ENCODE data around the gene VAV2.

The VAV2 gene

DNA sequence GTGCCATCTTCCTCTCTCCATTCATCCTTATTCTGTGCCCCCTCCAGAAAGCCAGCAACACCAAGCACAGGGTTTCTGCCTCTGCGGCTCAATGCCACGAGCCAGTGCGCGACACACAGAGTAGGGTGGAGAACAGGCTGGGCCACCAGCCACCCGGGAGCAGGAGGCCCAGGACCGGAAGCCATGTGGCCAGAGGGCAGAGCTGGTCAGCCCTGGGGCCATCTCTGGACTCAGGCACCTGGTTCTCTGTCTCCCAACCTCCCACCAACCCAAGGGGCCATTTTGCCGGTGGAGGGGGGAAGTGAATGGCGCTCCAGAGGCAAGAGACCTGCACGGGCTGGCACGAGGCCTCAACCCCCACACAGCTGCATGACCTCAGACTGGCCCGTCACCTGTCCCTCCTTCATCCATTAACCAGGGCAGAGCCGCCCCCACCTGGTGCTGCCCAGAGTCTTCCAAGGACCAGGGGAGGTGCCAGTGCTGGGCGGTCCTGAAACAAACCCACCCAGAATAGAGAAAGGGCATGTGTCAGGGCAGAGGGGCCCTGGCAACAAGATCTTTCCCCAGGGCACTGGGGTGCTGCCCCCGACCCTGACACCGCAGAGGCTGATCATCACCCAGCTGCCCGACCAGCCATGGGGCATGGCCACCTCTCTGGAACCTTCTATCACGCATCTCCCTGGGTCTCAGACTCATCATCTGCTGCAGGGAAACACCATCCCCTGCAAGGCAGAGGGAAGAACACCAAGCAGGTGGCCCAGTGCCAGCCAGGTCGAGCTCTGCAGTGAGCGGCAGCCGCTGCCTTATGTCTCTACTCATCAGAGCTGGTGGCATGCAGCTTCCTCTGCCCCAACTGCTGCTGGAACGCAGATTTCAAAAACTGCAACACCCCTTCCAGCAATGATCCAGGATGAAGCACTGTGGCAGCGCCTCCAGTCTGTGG is 11.9 kb downstream of the VAV2 start:
- no peak for DNase-seq

DNA sequence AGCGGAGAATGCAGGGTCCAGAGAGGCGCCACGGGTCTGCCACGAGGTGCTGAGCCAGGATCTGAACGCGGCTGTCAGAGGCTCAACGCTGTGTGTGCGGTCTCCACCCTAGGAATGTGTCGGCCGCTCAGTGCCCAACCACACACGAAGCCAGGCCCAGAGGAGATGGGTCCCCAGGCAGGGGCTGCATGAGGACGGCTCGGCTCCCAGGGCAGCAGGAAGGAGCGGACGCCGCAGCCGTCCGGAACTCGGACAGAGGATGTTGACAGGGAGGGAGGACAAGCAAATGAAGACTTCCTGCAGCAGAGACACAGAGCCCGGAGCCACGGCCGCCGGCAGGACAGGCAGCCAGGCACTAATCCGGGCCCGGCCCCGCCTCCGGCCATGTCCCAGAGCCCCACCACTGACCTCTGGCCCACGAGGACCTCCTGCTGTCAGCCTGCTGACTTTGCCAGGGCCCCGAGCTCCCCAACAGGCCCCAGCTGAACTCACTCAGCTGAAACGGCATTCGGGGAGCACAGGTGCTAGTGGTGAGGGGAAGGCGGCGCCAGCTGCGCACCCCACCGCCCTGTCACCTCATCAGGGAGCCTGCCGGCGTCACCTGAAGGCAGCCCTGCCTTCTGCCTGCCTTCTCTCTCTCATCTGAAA is 12.7 kb downstream of the VAV2 start:
- no peak for DNase-seq

GRCh38 chr9:133978899-133979272 is 13.2 kb downstream of the VAV2 start:
- no peak for DNase-seq

DNA sequence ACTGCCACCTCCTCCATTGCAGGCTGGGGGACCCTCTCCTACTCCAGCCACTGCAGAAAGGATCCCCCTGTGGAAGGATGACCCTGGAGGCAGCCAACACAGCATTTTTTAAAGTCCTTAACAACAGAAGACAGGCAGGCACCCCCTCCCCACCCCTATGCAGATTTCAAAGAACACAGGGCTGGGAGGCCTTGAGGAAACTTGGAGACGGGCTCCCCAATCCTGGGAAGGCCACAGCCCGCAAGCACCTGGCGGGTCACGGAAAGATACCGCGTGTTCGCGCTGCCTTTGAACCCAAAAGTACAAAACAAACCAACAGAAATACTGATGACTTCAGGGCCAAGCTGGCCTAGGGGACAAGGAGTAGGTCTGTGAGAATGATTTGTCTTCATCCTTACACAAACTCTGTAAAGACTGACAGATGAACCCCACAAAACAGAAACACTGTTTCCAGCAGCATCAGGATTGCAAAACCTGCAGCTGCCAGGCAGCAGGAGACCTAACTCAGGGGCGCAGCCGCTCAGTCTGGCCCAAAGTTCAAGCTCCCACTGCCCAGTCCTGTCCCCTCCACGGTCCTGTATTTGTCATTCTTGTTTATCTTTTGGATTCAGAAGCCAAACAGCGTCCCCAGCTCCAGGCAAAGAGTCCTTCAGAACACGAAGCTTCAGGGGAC is 13.8 kb downstream of the VAV2 start:
- DNase-seq = no peak

GRCh38 chr9:133977421-133978201 is 14.5 kb downstream of the VAV2 start:
- no peak for DNase-seq

GRCh38 chr9:133976887-133977286 is 15.2 kb downstream of the VAV2 start:
- DNase-seq = no peak

GRCh38 chr9:133976191-133976861 is 15.8 kb downstream of the VAV2 start:
- no peak for DNase-seq

DNA sequence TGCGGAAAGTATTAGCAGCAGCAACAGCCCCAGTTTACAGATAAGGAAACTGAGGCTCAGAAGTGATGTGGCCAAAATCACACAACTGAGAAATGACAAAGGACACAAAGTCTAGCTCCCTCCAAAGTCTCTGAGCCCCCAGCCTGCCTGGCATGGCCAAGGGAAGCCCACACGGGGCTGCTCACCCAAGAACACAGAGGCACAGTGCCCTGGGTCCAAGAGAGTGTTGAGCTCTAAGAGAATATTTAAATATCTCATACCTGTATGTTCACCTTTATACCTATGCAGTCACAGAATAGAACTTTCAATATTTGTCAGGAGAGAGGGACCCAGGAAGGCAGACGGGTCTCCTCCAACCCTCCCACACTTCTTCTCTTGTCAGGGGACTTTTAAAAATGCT is 16.6 kb downstream of the VAV2 start:
- DNase-seq = no peak

- no peak for DNase-seq
Measured at GRCh38 chr9:133974631-133975341, 17.3 kb downstream of the VAV2 start.

DNA sequence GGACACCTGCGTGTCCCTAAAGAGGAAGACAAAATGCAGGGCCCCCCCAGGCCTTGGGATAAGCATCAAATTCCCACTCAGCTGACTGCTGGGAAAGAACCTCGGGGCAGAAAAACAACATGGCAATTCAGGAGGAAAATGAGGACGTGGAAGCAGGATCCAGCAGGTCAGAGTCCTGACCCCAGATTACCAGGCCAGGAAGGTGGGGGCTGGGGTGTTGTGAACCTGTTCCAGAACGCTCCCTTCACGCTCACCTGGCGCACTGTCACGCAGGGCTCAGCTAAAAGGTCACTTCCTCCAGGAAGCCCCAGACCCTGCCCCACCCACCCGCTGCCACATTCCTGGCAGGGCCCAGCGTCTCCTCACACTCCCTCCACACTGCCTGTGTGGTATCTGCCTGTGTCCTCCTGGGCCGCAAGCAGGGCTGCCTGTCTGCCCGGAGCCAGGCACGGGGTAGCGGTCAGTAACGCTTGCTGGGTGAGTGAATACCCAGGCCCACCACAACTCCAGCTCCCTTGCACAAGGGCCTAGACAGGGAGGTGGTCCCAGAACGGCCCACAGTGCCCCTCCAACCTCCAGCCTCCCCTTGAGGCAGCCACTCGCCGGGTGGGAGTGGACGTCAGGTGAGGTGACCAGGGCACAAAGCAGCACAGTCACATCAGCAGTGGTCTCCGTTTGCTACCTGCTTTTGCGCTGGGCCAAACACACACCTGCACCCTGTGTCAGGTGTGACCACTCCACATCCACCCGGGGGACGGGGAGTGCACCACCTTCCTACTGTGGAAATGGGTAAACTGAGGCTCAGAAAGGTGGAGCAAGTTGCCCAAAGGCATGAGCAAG is 18.1 kb downstream of the VAV2 start:
- DNase-seq = no peak

DNA sequence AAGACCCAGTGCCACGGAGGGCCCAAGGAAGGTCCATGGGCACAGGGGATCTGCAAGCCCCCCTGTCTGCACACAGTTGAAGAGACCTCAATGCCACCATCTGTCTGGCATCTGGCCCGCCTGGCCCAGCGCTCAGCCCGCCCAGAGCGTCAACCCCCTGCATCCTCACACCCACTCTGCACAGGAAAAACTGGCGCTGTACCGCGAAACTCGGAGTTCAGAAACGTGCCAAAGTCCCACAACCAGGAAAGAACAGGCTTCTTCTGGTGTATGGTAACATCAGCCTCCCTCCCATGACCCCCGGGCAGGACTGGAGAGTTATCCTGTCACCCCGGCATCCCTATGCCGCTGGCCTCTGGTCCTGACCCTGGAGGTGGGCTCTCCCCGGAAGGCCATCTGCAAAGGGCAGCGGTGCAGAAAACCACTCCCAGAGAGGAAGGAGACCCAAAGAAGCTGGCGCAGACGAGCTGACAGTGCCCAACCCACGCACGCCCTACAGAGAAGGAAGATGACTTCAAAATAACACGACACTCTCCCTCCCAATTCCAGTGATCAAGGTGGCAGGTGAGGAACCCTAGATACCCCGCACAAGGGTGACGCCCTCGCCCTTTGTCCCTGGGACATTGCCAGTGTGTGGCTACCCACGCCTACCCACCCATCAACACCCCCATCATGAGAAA is 18.9 kb downstream of the VAV2 start:
- DNase-seq = no peak

DNA sequence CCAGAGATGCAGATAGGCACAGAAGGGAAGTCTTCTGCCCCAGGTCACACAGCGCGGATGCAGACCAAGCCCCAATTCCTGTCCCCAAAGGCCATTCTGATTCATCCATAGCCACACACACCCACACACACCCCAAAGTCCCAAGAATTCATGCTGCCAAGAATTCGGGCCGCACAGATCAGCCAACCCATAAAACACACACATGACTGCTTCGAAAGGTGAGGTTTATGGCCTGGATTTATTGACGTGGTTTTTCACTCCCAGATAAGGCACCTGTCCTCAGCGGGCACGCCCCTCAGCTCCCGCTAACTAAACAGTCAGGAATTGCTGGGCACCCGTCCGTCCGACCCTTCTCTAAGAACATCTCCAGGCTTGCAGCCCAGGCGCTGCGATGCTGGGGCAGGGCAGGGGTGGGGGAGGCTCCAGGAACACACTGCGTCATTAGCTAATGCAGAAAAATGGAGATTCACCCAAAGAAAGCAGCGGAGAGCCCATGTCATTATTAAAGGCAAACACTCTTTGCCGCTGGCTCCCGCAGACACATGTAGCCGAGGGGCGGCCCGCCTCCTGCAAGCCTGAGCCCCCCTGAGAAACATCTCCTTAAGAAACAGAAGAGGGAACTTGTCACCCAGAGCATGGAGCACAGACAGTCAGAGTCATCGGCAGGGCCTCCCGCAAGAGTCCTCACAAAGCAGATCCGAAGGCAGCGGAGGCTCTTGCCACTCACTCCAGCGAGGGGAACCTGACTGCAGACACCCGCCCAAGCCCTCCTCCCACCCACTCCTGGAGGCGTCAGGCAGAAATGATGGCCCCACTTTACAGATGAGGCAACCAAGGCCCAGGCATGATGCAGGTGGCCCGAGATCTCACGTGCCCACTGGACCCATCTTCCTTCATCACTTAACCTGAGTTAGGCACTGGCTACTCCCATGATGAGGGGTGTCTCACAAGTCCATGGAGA is 19.9 kb downstream of the VAV2 start:
- no peak for DNase-seq

GRCh38 chr9:133971121-133971951 is 20.8 kb downstream of the VAV2 start:
- DNase-seq = no peak

GRCh38 chr9:133970581-133971058 is 21.5 kb downstream of the VAV2 start:
- DNase-seq = no peak

GRCh38 chr9:133969681-133970580 is 22.2 kb downstream of the VAV2 start:
- DNase-seq = no peak

DNA sequence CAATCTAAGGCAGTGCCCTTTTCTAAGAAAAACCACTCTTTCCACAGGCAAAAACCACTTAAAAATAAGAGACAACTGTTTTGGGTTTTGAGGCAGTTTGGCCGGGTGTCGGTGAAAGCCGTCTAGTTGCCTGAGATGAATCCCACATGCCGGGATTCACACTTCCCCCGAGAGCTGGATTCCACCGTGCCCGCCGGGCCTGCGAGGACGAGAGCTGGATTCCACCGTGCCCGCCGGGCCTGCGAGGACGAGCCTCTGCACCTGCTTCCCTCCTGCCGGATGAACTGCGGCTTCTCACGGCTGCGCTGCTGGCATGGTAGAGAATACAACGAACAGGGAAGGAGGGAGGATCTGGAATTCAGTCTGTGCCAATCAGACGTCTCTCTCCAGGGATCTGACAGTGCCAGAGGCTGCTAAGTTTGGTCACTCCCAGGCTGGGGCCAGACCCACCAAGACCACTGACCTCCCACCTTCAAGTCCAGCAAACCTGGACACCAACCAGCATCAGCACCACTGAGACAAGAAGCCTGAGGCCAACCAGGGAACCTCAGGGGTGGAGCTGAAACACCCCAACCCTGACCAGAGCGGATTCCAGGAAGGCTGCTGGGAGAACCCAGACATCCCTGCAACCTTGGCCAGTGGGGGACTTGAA is 23.0 kb downstream of the VAV2 start:
- DNase-seq = no peak

Measured in OCI-M1 (cell line).